NCI-H2029 (cell line): ENCODE measurements around the gene BCL11B.
"Not testable (repeated sequence)": the region's sequence is repeated elsewhere in the genome, so short reads cannot be mapped to it uniquely, and the experiment has no call there.

Source experiments
- DNase-seq: peaks from one replicate; lab custom pipeline; 2025; lab: John Stamatoyannopoulos, UW

The BCL11B gene

DNA sequence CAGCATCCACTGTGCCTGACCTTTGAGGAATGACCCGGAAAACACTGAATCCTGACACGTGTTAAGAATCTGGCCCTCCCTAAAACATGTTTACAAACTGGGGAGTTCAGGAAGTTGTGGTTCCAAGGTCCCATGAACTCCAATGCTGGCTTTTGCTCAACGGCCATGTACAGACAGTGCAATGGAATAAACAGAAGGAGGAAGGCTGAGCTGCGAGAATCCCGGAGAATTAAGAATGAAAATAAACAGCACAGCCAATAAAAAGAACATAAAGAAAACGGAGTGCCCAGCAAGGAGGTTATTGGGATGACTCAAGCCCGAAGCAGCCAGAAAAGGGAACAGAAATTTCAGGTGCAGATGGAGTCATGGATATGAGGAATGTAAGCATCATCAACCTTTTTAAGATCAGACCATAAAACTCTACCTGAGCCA lies 32.3 kb downstream of the BCL11B start:
- no peak for DNase-seq

DNA sequence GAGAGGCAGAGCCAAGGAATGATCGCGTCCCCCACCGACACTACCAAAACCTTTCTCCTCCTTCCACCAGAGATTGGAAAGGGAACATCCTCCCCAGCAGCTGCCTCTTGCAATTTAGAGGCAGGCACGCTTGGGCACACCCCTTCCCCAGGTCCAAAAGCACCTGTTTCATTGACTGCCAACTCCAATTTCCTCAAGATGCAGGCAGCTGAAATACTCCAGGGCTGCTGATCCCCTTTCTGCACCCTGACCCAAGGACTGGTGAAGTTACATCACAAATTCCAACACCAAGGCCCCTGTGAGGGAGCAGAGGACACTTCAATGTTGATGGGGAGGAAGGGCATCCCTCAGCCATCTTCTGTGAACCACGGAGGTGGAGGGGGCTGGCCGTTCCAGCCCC lies 33.8 kb downstream of the BCL11B start:
- DNase-seq, result no peak

DNA sequence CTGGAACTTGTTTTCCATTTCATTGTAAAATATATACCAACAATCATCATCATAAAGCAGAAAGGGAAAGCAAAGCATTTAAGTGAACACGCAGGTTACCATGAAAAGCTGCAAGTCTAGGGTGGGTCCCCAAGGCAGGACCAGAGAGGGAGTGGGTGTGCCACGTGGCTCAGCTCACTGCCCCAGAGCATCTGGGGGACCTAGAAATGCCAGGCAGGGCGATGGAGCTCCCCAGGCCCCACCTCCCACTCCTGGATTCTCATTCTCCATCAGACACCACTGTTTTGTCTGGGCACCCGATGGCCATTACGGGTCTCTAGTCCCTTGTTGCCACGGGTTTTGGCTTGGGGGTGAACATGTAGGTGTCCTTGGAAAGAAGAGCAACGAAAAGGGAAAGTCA lies 34.7 kb downstream of the BCL11B start:
- DNase-seq, result no peak

DNA sequence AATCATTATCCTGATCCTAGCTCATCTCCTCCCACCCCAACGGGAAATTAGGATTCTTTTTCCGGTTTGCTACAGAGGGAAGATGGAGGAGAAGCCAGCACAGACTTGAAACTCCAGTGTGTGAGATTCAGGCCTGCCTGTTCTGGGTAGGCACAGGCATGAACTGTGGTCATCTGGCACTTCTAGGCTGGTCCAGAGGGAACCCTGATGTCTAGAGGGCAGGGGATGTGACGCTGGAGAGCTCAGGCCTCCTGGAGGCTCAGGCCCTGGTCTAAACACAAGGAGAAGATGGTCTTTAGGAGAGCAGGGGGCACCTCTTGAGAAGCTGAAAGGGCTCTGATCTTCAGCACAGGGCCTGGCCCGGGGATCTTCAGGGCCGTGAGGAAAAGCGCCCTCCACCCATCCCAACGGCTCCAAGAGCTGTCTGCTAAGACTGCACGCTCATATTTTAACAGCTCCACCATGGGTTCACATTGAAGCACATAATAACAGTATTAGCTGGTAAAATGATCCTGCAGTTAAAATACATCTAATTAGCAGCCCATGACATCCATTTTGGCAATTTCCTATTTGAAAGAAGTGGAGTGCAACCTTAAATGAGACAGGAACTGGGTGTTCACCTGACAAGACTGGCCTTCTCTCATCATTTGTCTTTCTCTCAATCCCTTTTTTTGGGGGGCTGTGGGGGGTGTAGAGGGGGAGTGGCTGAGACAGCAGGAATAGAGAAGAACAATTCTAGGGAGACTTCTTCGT lies 35.4 kb downstream of the BCL11B start:
- no peak for DNase-seq

DNA sequence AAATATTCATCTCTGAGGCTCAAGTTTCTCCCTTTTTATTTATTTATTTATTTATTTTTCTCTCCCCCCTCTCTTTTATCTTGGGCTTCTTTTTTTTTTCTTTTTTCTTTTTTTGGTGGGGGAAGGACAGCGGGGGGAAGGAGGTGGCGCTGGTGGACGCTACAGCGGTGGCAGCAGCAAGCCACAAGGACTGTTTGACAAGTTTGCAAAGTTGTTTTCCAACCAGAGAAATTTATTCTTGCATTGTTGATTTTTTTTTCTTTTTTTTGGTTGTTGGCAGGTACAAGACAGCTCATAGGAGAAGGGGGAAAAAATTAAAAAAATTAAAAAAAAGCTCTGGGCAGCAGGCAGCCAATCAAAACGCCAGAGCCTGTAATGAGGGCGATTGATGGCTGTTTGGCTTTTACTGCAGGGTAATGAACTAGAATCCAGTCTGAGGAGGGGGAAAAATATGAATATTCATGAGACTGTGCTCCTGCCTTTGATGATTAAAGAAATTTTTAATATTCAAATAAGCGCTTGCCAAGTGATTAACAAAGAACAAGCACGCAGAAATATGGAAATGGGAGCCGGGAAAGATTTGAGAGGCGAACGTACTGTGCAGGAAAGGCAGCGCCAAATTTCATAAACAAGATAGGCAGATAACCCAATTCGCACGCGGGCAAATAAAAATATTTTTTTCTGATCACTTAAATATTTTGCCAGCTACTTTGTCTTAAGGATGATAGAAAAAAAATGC lies 36.2 kb downstream of the BCL11B start:
- no peak for DNase-seq

DNA sequence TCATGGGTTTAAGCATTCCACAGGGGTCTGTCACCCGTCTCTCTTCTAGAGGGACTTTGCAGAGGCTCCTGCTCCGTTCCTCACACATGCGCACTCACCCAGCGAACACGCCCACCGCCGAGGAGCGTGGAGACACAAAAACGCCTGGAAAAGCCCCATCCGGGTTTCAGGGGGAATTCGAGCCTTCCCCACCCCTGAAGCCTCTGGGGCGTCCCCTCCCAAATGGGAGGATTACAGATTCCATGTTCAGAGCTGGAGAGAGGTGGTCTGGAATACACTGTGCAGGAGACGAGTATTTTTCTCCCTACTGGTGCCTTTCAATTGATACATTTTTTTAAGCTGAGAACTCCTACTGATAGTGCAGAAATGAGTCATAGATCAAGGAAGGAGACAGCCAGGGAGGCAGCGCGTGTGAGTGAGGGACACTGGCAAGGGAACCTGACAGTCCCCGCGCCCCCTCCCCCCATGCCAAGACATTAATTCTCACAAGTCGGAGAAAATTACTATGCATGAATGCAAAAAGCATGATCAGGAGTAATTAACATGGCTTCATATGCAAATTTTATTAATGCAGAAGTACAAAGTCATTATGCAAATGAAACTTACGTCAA lies 36.9 kb downstream of the BCL11B start:
- no peak for DNase-seq

DNA sequence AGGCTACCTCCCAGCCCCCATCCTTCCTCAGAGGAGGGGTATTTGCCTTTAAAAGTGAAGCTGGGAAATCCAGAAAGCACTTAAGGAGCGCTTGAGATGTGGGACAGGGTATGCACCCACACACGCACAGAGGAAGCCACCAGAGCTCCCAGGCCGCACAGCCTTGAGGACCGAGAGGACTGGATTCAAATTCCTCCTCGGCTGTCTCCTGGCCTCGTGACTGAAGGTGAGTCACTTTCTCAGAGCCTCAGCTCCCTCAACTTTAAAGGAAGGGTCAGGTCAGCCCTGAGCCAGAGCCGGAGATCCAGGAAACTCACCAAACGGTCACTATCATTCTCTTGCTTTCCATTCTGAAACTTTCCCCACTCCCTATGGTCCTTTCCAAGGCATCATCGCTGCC lies 37.6 kb downstream of the BCL11B start:
- DNase-seq, result no peak

DNA sequence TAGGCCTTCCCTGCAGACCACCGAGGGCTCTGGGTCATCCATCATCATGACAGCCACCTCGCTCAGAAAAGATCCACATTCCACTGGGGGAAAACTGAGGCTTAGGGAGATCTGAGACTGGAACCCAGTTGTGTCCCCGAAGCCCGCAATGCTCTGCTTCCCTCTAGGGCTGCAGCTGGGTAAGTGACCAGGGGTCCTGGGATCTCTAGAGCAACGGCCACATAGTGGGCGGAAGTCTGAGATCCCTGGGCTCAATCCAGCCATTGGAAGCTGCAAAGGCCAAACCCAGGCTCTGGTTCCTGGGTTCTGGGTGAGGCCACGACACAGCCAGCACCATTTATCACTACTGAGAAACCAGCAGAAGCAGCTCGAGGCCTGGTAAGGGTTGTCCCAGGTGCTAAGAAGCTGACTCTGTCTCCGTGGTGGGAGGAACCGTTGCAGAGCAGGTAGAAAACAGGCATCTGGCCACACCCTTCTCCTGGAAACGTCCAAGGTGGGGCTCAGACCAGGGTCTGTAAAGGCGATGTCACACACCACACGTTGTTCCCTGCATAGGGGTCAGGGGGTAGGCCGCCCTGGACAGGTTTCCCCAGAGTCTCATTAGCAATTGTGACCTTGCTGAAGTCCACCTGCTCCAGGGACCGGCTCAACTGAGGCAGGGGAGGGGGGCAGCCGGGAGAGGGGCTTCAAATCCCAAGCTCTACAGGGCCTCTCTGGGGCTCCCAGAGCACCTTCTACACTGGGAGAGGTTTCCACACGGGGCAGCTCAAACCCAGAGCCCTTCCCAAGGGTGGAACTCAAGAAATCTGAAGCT lies 38.6 kb downstream of the BCL11B start:
- no peak for DNase-seq

DNA sequence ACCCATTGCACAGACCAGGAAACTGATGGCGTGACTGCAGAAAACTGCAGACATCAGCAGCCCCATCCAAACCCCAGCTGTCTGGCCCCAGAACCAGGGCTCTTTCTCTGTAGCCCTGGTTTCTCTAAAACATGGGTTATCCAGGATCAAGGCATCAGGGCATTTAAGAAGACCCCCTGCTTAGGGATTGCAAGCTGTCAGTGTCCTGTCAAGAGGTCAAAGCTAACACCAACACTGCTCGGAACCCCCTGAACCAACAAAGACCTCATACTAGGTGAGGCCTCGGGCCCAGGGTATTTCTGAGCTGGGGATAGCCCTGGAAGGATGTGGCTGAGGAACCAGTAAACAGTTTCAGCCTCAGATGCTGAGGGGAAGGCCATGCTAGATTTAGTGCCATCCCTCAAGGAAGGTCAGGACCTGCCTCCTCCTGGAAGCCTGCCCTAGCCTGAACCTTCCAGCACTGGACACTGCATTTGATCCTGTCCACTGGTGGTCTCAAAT lies 39.2 kb downstream of the BCL11B start:
- DNase-seq, result no peak

DNA sequence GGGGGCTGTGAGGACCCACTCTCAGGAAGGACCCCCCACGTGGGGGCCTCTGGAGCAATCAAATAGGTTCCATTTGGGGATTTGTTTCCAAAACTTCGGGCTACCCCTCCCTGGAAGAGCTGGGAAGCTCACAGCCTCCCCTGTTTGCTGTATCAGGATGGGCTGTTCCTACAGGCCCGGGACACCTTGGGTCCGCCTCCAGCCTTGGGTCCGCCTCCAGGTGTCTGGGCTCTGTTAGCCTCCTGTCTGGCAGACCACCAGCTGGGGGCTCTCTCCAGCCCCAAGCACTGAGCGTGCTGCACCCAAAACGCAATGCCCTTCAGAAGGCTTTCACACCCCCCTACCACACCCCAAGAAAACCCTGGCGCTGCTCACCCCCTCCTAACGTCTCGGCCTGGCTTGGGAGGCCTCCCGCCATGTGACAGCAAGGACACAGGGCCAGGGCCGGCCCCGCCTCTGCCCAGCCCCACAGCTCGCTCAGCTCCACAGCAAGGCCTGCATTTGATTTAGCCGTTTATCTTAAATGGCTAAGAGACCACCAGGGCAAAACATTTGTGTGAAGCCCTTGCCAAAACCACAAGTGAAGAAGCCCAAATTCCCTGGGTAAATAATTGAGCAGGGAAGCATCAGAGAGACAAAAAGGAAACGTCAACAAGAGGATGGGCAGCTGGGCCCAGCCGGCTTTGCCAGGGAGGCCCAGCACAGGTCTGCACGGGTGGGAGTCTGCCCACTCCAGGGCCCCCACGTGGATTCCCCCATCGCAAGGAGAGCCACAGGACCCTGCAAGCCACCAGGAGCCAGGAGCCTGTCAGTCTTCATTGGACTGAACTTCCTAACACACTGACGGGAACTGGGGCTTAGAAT lies 39.9 kb downstream of the BCL11B start:
- no peak for DNase-seq

DNA sequence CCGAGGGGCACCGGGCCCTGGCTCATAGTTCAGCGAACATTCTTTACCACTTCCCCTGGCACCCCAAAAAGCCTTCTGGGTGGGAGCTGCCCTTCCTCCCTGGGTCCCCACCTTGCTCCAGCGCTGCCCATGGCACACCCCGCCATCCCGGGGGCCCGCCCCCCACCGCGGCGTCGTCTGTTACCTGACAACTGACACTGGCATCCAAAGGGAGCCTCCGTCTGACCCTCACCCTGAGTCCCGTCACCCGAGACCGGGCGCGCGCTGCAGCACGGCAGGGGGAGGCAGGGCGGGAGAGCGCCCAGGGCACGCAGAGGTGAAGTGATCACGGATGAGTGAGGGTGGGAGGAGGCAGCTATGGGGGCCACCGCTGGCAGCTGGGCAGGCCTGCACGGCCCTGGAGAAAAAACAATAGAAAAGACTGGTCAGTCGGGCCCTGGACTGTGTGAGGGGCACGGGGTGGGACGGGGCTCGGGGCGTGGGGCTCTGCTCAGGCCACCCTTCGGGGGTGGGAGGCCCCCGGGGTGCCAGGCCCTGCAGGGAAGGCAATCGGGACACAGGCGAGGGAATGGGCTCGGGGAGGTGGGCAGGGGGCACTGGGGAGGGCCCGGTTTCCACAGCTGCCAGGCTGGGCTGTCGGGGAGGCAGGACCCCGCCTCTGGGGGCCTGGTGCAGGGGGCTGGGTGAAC lies 40.7 kb downstream of the BCL11B start:
- DNase-seq, result no peak

DNA sequence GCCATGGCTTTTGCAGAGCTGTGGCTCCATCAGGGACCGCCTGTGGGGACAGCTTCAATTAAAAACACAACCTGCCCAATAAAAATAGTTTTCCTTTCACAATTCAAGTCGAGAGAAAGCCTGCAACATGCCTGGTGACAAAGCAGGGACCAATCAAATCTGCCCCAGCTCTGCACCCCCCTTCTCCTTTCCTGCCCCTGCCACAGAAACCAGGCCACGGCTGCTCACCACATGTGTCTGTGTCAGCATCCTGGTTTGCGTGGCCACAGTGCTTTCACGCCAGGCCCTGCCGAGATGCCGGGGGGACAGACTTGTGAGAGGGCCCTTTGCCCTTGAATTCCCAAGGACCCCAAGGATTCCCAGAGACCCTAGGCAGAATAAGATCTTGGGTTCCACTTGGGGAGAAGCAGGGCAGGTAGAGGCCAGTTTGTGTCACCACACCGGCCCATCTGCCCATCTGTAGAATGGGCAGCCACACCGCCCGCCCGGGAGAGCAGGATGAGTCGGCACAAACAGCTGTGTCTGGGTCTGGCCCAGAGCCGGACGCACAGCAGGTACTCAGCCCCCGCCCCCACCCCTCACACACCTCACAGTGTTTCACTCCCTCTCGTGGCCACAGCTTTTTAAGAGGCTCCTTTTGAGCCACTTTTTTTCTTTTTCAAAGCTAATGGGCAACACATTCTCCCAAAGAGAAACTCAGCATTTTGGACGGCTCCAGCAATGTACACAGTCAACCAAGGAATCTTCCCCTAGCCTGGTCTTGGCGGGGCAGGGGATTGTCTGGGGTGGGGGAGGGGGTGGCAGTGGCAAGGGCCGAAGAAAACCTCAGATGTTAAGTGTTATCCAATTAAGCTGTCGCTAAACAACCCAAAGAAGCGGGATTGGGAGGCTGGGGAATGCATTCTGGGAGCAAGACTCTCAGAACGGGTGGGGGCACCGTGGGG lies 41.5 kb downstream of the BCL11B start:
- DNase-seq, result no peak

DNA sequence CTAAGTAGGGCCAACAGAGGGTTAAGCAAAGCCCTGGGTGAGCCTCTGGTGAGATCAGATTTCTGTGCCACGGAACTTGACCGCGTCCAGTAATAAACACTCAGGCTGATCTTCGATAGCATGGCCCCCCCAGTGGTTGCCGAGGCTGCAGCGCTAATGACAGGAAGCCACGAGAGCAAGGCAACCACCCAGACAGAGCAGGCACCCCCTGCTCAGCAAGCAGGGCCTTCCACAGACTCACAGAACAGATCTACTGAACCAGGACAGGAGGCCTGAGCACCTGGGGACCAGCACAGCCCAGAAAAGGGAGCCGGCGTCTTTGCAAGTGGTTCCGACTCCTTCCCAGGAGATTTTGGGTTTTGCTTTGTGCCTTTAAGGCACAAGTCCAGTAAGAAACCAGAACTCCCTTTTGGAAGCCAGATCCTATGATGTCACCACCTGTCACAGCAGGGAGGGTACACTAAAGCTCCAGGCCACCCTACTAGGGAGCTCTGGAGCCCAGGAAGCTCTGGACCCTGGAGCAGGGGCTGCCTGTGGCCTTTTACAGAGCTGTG lies 42.3 kb downstream of the BCL11B start:
- no peak for DNase-seq

DNA sequence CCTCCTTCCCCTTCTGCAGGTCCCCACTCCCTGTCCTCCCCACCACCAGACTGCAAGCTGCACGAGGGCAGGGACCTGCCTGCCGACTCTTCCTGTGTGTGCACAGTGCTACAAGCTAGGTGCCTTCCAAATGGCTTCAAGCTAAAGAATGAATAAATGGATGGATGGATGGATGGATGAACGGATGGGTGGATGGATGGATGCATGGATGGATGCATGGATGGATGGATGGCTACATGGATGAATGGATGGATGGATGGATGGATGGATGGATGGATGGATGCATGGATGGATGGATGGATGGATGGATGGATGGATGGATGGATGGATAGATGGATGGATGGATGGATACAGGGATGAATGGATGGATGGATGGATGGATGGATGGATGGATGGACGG lies 43.2 kb downstream of the BCL11B start:
- DNase-seq, result not testable (repeated sequence)

DNA sequence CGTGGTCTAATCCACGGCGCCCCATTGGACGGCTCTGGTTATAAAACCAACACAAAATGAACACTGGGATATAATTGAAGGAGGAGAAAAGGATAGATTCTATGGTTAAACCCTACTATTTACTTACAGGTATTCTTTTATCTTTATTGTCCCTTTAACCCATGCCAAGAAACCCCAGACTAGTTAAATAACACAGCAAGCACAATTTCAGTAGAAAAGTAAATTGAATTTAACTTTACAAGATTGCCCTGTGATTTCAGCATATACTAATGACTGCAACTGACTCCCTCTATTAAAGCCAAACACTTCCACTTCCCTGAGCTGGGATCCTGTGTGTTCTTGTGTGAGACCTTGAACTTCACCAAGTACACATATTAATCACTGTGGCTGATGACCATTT lies 45.3 kb downstream of the BCL11B start:
- DNase-seq, result no peak

DNA sequence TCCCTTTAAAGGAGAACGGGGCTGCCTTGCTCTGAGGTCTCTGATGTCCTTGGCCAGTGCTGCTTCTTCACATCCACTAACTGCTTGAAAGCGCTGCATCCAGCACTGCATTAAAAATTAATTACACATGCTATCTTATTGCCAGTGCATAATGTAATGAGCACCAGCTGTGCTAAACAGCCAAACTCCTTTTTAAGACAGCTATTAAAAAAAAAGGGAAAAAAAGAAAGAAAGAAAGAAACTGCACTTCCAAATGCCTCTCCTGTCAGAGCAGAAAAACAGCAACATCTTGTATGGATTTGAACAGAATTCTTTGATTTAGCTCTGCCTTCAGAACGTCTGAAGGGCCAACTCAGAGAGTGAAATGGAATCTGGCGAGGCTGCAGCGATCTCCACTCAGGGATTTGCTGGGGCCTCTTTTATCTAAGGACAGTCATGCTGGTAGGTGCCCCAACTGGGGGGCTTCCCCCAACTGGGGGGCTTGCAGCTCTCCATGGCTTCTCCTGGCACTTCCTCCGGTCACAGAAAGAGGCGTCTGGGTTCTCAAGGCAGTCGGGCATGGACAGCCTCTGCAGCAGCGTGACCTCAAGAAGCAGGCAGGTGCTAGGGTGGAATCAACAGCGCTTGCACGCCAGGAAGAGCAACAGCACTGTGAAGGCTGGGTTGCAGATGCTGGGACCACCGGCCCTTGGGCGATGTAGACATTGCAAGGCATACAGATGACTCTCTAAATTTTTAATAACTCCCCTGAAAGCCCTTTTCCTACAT lies 46.4 kb downstream of the BCL11B start:
- DNase-seq, result no peak

DNA sequence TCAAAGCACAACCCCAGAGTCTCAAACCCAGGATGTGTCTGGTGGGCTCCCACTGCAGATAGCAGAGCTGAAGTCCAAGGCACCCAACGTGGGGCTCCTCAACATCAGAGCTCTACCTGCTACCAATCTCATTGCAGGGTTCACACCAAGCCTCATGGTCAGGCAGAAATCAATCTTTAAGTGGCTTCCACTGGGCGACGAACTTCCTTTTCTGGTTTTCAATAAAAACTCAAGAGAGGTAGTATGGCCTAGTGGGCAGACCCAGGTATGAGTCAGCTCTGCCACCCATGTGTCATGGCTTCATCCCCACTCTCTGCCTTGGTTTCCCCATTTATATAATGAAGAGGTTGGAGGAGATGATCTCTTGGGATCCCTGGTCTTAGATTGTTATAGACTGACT lies 47.0 kb downstream of the BCL11B start:
- no peak for DNase-seq
